Mucosa of rectum (tissue), 2 donors: Measurements from ENCODE around the gene CAPNS1.

Experiments used
- H3K27ac ChIP-seq, 2 donors: one replicate each; pipeline ENCODE4 v1.7.0; 2013; ENCODE audit warnings: inconsistent platforms in 2 of 2, low read depth in 2 of 2, low read length in 2 of 2
- H3K27me3 ChIP-seq, 2 donors: one replicate each; pipeline ENCODE4 v1.7.0; 2013; ENCODE audit warnings: low read length in 2 of 2; ENCODE audit not compliant: control insufficient read depth in 2 of 2, insufficient read depth in 2 of 2
- H3K36me3 ChIP-seq, 2 donors: one replicate each; pipeline ENCODE4 v1.7.0; 2013; ENCODE audit warnings: low read length in 2 of 2; ENCODE audit not compliant: control insufficient read depth in 2 of 2, insufficient read depth in 2 of 2
- H3K4me1 ChIP-seq, 2 donors: one replicate each; pipeline ENCODE4 v1.7.0; 2013; ENCODE audit warnings: low read length in 2 of 2, mild to moderate bottlenecking in 1 of 2; ENCODE audit not compliant: control insufficient read depth in 2 of 2, insufficient read depth in 2 of 2
- H3K4me3 ChIP-seq, 2 donors: one replicate each; pipeline ENCODE4 v1.7.0; 2013; ENCODE audit warnings: low read length in 2 of 2
- H3K9ac ChIP-seq, 2 donors: one replicate each; pipeline ENCODE4 v1.7.0; 2013; ENCODE audit warnings: low read length in 2 of 2, low read depth in 1 of 2, mild to moderate bottlenecking in 1 of 2
- H3K9me3 ChIP-seq, 2 donors: one replicate each; pipeline ENCODE4 v1.7.0; 2013; ENCODE audit warnings: low read length in 2 of 2; ENCODE audit not compliant: control insufficient read depth in 2 of 2
- donor health status: healthy.
- donor health status: Normal muscosa, but diverticular disease.

CAPNS1 gene

GRCh38 chr19:36113894-36114720, 25.8 kb upstream of the CAPNS1 start:
- Histone ChIP-seq H3K36me3 (peaks cover 2 to 21% of the 10 kb centered on the region in 2 donors), H3K9me3 (no peaks in the 10 kb centered on the region), H3K4me1 (peaks cover 16 to 22% of the 10 kb centered on the region in 2 donors), H3K4me3 (peak overlapping the region; percentile 87 to 95), H3K27ac (peak overlapping the region; percentile 77 to 90), H3K9ac (peak overlapping the region; percentile 82 to 92), H3K27me3 (no peaks in the 10 kb centered on the region)

- no peaks in the 10 kb centered on the region for H3K27me3 ChIP-seq
- H3K9ac ChIP-seq, result peak within 1 kb of the TSS; percentile 82 to 92
- peaks cover 6 to 23% of the 10 kb centered on the region in 2 donors for H3K36me3 ChIP-seq
- H3K4me1 ChIP-seq, result peaks cover 16 to 22% of the 10 kb centered on the region in 2 donors
- H3K27ac ChIP-seq, result peak within 1 kb of the TSS; percentile 77 to 90
- H3K4me3 ChIP-seq, result peak within 1 kb of the TSS; percentile 87 to 95
- no peaks in the 10 kb centered on the region for H3K9me3 ChIP-seq
These were observed 25.0 kb upstream of the CAPNS1 start, which contains the start of gene POLR2I for GRCh38 chr19:36114721-36115452. Gene POLR2I (minus strand): TSS chr19:36114875. CDS start chr19:36114856, 19 bp downstream.

- Histone ChIP-seq H3K9me3 (no peaks in the 10 kb centered on the region), H3K9ac (peak within 1 kb of the TSS; percentile 82 to 92), H3K4me3 (peak within 1 kb of the TSS; percentile 87 to 95), H3K27me3 (no peaks in the 10 kb centered on the region), H3K4me1 (peaks cover 16 to 22% of the 10 kb centered on the region in 2 donors), H3K36me3 (peaks cover 6 to 23% of the 10 kb centered on the region in 2 donors), H3K27ac (peak within 1 kb of the TSS; percentile 77 to 90)
These were observed 24.2 kb upstream of the CAPNS1 start, which contains the start of gene TBCB for GRCh38 chr19:36115453-36116343. Gene TBCB (plus strand): TSS chr19:36115468. CDS start chr19:36115561, 93 bp downstream.

- no peaks in the 10 kb centered on the region for H3K27me3 ChIP-seq
- H3K27ac ChIP-seq, result peak overlapping the region; percentile 77 to 90
- peak overlapping the region; percentile 71 to 87 for H3K4me3 ChIP-seq
- peak overlapping the region; percentile 20 to 82 for H3K9ac ChIP-seq
- H3K4me1 ChIP-seq, result peaks cover 16 to 22% of the 10 kb centered on the region in 2 donors
- no peaks in the 10 kb centered on the region for H3K9me3 ChIP-seq
- H3K36me3 ChIP-seq, result peaks cover 6 to 23% of the 10 kb centered on the region in 2 donors
These were observed 23.6 kb upstream of the CAPNS1 start for GRCh38 chr19:36116344-36116637.

- H3K4me1 ChIP-seq, result peaks cover 7 to 10% of the 10 kb centered on the region in 2 donors
- no peak overlapping the region for H3K27ac ChIP-seq
- no peak overlapping the region for H3K9ac ChIP-seq
- no peaks in the 10 kb centered on the region for H3K27me3 ChIP-seq
- no peaks in the 10 kb centered on the region for H3K9me3 ChIP-seq
- no peak overlapping the region for H3K4me3 ChIP-seq
- H3K36me3 ChIP-seq, result peaks cover 22 to 28% of the 10 kb centered on the region in 2 donors
These were observed 19.5 kb upstream of the CAPNS1 start for GRCh38 chr19:36120092-36120983.

DNA sequence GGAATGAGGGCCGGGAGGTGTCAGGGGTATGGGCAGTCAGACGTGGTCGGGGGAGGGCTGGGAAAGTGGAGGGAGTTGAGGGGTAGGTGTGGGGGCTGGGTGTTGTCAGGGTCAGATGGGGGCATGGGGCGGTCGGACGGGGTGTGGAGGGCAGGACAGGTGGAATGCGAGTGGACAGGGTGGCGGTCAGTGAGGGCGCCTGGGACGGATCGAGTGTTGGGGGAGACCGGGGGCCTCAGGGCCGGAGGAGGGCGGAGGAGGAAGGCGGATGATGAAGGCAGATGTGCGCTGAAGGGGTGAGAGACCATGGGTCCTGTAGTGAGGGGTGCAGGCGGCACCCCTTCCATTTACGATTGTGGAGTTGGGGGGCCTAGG, 18.9 kb upstream of the CAPNS1 start:
- Histone ChIP-seq H3K27ac (no peak overlapping the region), H3K27me3 (no peaks in the 10 kb centered on the region), H3K4me1 (peaks cover 4 to 9% of the 10 kb centered on the region in 2 donors), H3K9ac (no peak overlapping the region), H3K4me3 (no peak overlapping the region), H3K9me3 (no peaks in the 10 kb centered on the region), H3K36me3 (peaks cover 29 to 31% of the 10 kb centered on the region in 2 donors)

DNA sequence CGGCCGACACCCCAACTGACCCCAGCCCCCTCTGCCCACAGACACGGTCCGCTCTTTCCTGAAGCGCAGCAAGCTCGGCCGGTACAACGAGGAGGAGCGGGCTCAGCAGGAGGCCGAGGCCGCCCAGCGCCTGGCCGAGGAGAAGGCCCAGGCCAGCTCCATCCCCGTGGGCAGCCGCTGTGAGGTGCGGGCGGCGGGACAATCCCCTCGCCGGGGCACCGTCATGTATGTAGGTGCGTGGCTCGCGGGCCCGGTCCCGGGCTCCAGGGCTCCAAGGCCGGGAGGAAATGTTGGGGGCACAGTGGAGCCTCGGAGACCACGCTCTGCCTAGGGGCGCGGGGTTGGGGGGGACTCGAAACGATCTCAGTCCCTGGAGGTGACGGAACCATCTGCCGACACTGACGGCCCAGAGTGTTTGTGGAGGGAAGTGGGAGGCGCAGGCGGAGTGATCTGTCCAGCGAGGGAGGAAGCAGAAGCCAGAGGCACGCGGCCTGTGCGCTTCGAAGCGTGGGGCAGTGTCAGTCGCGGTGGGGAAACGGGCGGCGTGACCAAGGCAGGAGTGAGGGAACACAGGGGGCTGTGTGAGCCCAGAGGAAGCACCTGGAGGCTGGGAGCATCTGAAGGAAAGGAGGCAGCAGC, 18.3 kb upstream of the CAPNS1 start:
- no peak overlapping the region for H3K27ac ChIP-seq
- no peak overlapping the region for H3K9ac ChIP-seq
- H3K36me3 ChIP-seq, result peaks cover 29 to 31% of the 10 kb centered on the region in 2 donors
- peaks cover 0 to 3% of the 10 kb centered on the region in 2 donors for H3K4me1 ChIP-seq
- H3K9me3 ChIP-seq, result no peaks in the 10 kb centered on the region
- H3K27me3 ChIP-seq, result no peaks in the 10 kb centered on the region
- H3K4me3 ChIP-seq, result no peak overlapping the region

DNA sequence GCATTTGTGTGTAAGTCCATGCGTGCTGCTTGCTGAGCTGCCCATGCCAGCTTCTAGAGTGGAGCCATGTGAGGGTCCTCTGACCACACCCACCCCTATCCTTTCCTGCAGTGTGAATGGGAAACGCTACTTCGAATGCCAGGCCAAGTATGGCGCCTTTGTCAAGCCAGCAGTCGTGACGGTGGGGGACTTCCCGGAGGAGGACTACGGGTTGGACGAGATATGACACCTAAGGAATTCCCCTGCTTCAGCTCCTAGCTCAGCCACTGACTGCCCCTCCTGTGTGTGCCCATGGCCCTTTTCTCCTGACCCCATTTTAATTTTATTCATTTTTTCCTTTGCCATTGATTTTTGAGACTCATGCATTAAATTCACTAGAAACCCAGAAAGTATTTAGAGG, 14.3 kb upstream of the CAPNS1 start:
- Histone ChIP-seq H3K4me3 (no peak overlapping the region), H3K27me3 (no peaks in the 10 kb centered on the region), H3K9ac (no peak overlapping the region), H3K9me3 (no peaks in the 10 kb centered on the region), H3K36me3 (peaks cover 25% of the 10 kb centered on the region in 2 donors), H3K4me1 (peaks cover 10% of the 10 kb centered on the region in 2 donors), H3K27ac (no peak overlapping the region)

- Histone ChIP-seq H3K9me3 (no peaks in the 10 kb centered on the region), H3K9ac (peak overlapping the region; percentile 77 to 82), H3K4me3 (peak overlapping the region; percentile 73 to 80), H3K27me3 (no peaks in the 10 kb centered on the region), H3K36me3 (peaks cover 13 to 18% of the 10 kb centered on the region in 2 donors), H3K27ac (peak overlapping the region; percentile 89 to 94), H3K4me1 (peaks cover 13 to 15% of the 10 kb centered on the region in 2 donors)
These were observed 11.5 kb upstream of the CAPNS1 start for GRCh38 chr19:36128392-36128736.
